Left lung (tissue), 14 donors: ENCODE results near the gene HEG1. TPM values are rescaled to one million over a fixed set of nuclear protein-coding genes. Genes with fewer than 3 reads are reported as not detected.

Source experiments
- ATAC-seq: fragments of 200-7000 bp; cut with Tn5 transposase; one replicate; pipeline ENCODE4 v1.9.1; 2020; ENCODE audit warnings: moderate library complexity
- DNase-seq, 4 donors: peaks; one replicate each; pipeline ENCODE4 v3.0.0-alpha.2; 2013 to 2020
- H3K27ac ChIP-seq, 2 donors: fragments of 200-600 bp; sonication (generic) in 1 of 2; one replicate each; pipeline versions ENCODE4 v1.5.0 to v1.8.0; 2020 to 2021
- H3K27me3 ChIP-seq, 2 donors: fragments of 200-600 bp; sonication (generic) in 1 of 2; one replicate each; pipeline versions ENCODE4 v1.5.0 to v1.8.0; 2020 to 2021
- H3K36me3 ChIP-seq, 2 donors: fragments of 200-600 bp; sonication (generic) in 1 of 2; one replicate each; pipeline versions ENCODE4 v1.5.0 to v1.8.0; 2020 to 2021
- H3K4me1 ChIP-seq, 2 donors: fragments of 200-600 bp; one replicate each; pipeline ENCODE4 v1.8.0; 2021
- H3K4me3 ChIP-seq, 2 donors: fragments of 200-600 bp; sonication (generic) in 1 of 2; one replicate each; pipeline versions ENCODE4 v1.5.0 to v1.8.0; 2020 to 2021; ENCODE audit warnings: mild to moderate bottlenecking in 1 of 2
- H3K9me3 ChIP-seq, 2 donors: fragments of 200-600 bp; sonication (generic) in 1 of 2; one replicate each; pipeline versions ENCODE4 v1.5.0 to v1.8.0; 2020 to 2021
- intact Hi-C, 2 donors: fragments of 100-400 bp; cut with DNase I; formaldehyde crosslinking; loops; one replicate each; pipeline versions ENCODE4 v1.11.2 to v1.14.2; 2022
- long read RNA-seq, 12 donors: library from polyadenylated mRNA in 2 of 12; unstranded in 2 of 12; transcript quantifications; one replicate each; pipeline ENCODE4 v2.0.0 and lab custom pipeline, GENCODE V29; 2019 to 2026
- polyA plus RNA-seq, 6 donors: library from polyadenylated mRNA; unstranded; fragments of 120-200 nt; gene quantifications; one replicate each; pipeline ENCODE4 v1.2.1, GENCODE V29; 2013; ENCODE audit not compliant: insufficient read length in 6 of 6
- total RNA-seq, 2 donors: library from RNA; stranded (reverse); fragmentation: NEBNext Ultra II Directional; extraction: Animal tissue kit (Norgen Biotek cat#: 25700); gene quantifications; one replicate each; pipeline ENCODE4 v1.2.1, GENCODE V29; 2021
- TF ChIP-seq, protein P1 (sequence below), 2 donors: fragments of 200-600 bp; sonication (generic) in 1 of 2; IDR thresholded peaks; one replicate each; pipeline versions ENCODE4 v1.5.0 to v1.8.0; 2021; ENCODE audit warnings: antibody characterized with exemption in 2 of 2
- donor health status: DM: no; HTN: yes; CAD: no.
- donor health status: DM: no; HTN: no; CAD: no.

The HEG1 gene, protein sequence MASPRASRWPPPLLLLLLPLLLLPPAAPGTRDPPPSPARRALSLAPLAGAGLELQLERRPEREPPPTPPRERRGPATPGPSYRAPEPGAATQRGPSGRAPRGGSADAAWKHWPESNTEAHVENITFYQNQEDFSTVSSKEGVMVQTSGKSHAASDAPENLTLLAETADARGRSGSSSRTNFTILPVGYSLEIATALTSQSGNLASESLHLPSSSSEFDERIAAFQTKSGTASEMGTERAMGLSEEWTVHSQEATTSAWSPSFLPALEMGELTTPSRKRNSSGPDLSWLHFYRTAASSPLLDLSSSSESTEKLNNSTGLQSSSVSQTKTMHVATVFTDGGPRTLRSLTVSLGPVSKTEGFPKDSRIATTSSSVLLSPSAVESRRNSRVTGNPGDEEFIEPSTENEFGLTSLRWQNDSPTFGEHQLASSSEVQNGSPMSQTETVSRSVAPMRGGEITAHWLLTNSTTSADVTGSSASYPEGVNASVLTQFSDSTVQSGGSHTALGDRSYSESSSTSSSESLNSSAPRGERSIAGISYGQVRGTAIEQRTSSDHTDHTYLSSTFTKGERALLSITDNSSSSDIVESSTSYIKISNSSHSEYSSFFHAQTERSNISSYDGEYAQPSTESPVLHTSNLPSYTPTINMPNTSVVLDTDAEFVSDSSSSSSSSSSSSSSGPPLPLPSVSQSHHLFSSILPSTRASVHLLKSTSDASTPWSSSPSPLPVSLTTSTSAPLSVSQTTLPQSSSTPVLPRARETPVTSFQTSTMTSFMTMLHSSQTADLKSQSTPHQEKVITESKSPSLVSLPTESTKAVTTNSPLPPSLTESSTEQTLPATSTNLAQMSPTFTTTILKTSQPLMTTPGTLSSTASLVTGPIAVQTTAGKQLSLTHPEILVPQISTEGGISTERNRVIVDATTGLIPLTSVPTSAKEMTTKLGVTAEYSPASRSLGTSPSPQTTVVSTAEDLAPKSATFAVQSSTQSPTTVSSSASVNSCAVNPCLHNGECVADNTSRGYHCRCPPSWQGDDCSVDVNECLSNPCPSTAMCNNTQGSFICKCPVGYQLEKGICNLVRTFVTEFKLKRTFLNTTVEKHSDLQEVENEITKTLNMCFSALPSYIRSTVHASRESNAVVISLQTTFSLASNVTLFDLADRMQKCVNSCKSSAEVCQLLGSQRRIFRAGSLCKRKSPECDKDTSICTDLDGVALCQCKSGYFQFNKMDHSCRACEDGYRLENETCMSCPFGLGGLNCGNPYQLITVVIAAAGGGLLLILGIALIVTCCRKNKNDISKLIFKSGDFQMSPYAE (N-terminal part only)
- total RNA-seq (100 to 1,000 TPM; 107 to 132 TPM), polyA plus RNA-seq (10 to 100 TPM; 43.8 to 66.2 (median 51.0) TPM)
- long read RNA-seq, donor 1, partial matches to known transcripts = 10 of 11 reads
- long read RNA-seq, donor 1, other reads (novel, unspliced or antisense) = 0 of 11 reads
- long read RNA-seq, donor 2, partial matches to known transcripts = 7 of 14 reads
- long read RNA-seq, donor 2, other reads (novel, unspliced or antisense) = 5 of 14 reads
- long read RNA-seq, donor 3 = 0 reads
- long read RNA-seq, donor 4, partial matches to known transcripts = 0 of 1 reads
- long read RNA-seq, donor 4, other reads (novel, unspliced or antisense) = 1 of 1 reads
- long read RNA-seq, donor 5 = 0 reads
- long read RNA-seq, donor 6 = 0 reads
- long read RNA-seq, donor 7, partial matches to known transcripts = 0 of 1 reads
- long read RNA-seq, donor 7, other reads (novel, unspliced or antisense) = 0 of 1 reads
- long read RNA-seq, donor 8, full-length matches to known transcripts = 2 of 2 reads
- long read RNA-seq, donor 8, partial matches to known transcripts = 0 of 2 reads
- long read RNA-seq, donor 8, other reads (novel, unspliced or antisense) = 0 of 2 reads
- long read RNA-seq, donor 9 = 0 reads
- long read RNA-seq, donor 10, partial matches to known transcripts = 0 of 4 reads
- long read RNA-seq, donor 10, other reads (novel, unspliced or antisense) = 4 of 4 reads
- long read RNA-seq, donor 11 = 0 reads
- long read RNA-seq, donor 12 = 0 reads

DNA sequence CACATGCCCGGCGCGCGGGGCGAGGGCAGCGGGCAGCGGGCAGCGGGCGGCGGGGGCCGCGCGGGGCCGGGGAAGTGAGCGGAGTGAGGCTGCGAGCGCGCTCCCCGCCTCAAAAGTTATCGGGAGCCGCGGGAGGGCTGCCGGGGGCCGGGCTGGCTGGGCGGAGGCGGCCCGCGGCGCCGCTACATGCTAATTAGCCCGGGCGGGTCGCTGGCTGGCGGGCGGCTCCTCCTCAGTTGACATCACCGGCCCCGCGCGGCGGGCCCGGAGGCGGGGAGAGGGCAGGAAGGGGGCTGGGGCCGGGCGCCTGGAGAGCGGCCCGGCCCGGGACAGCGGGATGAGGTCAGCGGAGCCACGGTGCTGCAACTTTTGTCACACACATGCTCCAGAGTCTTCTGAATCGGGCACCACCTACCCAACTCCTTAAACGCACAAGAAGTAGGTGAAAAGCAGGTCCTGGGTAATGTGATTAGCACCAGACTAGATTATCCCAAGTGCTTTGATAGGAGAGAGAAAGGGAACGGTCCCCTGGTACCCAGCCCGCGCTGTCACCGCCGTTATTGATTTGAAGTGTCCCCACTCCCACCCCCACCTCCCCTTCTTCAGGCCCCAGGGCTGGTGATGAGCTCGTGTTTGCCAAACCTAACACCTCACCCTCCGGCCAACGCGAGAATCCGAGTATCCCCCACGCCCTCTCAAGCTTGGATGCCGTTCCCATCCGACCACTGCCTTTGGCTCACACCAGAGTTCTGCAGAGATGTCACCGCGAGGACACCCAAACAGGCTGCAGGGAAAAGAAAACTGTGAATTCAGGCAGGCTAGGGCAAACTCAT is at the start of gene HEG1:
Gene HEG1 (minus strand): TSS at position 85 of the 833 bp plus-strand sequence. CDS start 107 bp downstream, outside the sequence.
- Histone ChIP-seq H3K9me3 (no peaks in the 10 kb centered on the region), H3K27ac (peak within 1 kb of the TSS; percentile 80 to 87), H3K4me3 (peak within 1 kb of the TSS; percentile 69 to 71), H3K36me3 (no peaks in the 10 kb centered on the region), H3K27me3 (peaks cover 0 to 32% of the 10 kb centered on the region in 2 donors), H3K4me1 (peaks cover 33 to 61% of the 10 kb centered on the region in 2 donors)
- TF ChIP-seq, protein P1, sequence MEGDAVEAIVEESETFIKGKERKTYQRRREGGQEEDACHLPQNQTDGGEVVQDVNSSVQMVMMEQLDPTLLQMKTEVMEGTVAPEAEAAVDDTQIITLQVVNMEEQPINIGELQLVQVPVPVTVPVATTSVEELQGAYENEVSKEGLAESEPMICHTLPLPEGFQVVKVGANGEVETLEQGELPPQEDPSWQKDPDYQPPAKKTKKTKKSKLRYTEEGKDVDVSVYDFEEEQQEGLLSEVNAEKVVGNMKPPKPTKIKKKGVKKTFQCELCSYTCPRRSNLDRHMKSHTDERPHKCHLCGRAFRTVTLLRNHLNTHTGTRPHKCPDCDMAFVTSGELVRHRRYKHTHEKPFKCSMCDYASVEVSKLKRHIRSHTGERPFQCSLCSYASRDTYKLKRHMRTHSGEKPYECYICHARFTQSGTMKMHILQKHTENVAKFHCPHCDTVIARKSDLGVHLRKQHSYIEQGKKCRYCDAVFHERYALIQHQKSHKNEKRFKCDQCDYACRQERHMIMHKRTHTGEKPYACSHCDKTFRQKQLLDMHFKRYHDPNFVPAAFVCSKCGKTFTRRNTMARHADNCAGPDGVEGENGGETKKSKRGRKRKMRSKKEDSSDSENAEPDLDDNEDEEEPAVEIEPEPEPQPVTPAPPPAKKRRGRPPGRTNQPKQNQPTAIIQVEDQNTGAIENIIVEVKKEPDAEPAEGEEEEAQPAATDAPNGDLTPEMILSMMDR (IDR thresholded peaks at IDR 0.05) = no peak
- intact Hi-C loops = no loop called here
- DNase-seq (peak; percentile 70 to 94 (median 90)), ATAC-seq (peak; percentile 92)

DNA sequence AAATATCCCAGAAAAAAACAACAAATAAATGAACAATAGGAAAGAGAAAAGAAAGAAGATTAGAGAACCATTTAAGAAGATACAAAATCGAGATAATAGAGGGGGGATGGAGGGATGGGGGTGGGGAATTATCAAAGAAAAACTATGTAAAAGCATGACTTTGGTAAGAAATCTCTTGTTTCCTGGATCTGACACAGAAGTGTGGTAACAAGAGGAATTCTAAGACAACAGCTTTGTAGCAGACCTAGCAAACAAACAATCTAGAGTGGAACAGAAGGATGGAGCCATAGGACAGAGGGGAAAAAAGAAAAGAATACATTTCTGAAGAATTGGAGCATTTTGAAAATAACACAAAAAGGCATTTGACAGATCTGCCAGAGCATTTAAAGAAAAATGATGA is 49.3 kb upstream of the HEG1 start:
- intact Hi-C loops = no loop called here
- no peak overlapping the region for H3K27ac ChIP-seq
- DNase-seq = no peak
- no peak for ATAC-seq
- no peaks in the 10 kb centered on the region for H3K36me3 ChIP-seq
- H3K9me3 ChIP-seq = no peaks in the 10 kb centered on the region
- TF ChIP-seq, protein P1 (IDR thresholded peaks at IDR 0.05) = no peak
- H3K4me1 ChIP-seq = no peaks in the 10 kb centered on the region
- no peak overlapping the region for H3K4me3 ChIP-seq
- no peaks in the 10 kb centered on the region for H3K27me3 ChIP-seq

DNA sequence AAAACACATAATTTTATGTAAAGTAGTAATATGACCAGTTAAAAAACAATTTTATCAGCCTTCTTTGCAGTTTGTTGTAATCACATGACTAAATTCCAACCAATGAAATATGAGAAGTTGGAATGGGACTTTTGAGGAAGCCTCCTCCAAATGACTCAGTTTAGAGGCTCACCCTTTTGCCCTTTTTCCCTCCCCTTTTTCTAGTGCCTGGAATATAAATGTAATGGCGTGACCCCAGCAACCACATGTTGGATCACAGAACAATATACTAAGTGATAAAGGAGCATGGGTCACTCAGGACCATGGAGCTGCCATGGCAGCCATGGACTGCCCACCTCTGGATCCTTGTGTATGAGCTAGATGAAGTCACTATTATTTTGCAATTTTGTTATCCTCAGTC is 48.8 kb upstream of the HEG1 start:
- ATAC-seq = peak; percentile 50
- no peak for DNase-seq
- no peaks in the 10 kb centered on the region for H3K27me3 ChIP-seq
- no peaks in the 10 kb centered on the region for H3K36me3 ChIP-seq
- no peaks in the 10 kb centered on the region for H3K9me3 ChIP-seq
- no peak overlapping the region for H3K4me3 ChIP-seq
- TF ChIP-seq, protein P1 (IDR thresholded peaks at IDR 0.05) = no peak
- H3K4me1 ChIP-seq = no peaks in the 10 kb centered on the region
- no peak overlapping the region for H3K27ac ChIP-seq
- intact Hi-C loops = no loop called here
